Globus pallidus (tissue), 1 donor: ENCODE data around the gene SCML1.

ENCODE experiments used
- DNase-seq: peaks from one replicate; pipeline ENCODE4 v3.0.0-alpha.2; 2015; ENCODE audit warnings: low spot score

Gene SCML1

GRCh38 chrX:17736856-17737709 lies at the start of gene SCML1:
Gene SCML1 (plus strand): TSS chrX:17737493. CDS start chrX:17744187, 6,694 bp downstream.
- DNase-seq: peak; percentile 96

- DNase-seq: no peak
These were observed 49.6 kb upstream of the SCML1 start for GRCh38 chrX:17687648-17688047.

- DNase-seq: peak; percentile 68
These were observed 47.3 kb upstream of the SCML1 start for GRCh38 chrX:17689971-17690409.

- no peak for DNase-seq
These were observed 44.5 kb upstream of the SCML1 start for GRCh38 chrX:17692709-17693346.

GRCh38 chrX:17697191-17697590 lies 40.1 kb upstream of the SCML1 start:
- peak; percentile 7 for DNase-seq

GRCh38 chrX:17700976-17701375 lies 36.3 kb upstream of the SCML1 start:
- no peak for DNase-seq

- no peak for DNase-seq
These were observed 34.1 kb upstream of the SCML1 start for GRCh38 chrX:17703201-17703600.

- no peak for DNase-seq
These were observed 32.1 kb upstream of the SCML1 start for GRCh38 chrX:17705211-17705610.

- no peak for DNase-seq
These were observed 30.6 kb upstream of the SCML1 start for GRCh38 chrX:17706676-17707075.

GRCh38 chrX:17707731-17708130 lies 29.6 kb upstream of the SCML1 start:
- DNase-seq: no peak

GRCh38 chrX:17710871-17711301 lies 26.4 kb upstream of the SCML1 start:
- no peak for DNase-seq

- no peak for DNase-seq
These were observed 24.0 kb upstream of the SCML1 start for GRCh38 chrX:17713288-17713687.

GRCh38 chrX:17718649-17719165 lies 18.6 kb upstream of the SCML1 start:
- no peak for DNase-seq

GRCh38 chrX:17719711-17720110 lies 17.6 kb upstream of the SCML1 start:
- no peak for DNase-seq

- DNase-seq: no peak
These were observed 15.6 kb upstream of the SCML1 start for GRCh38 chrX:17721715-17722114.

- DNase-seq: no peak
These were observed 12.1 kb upstream of the SCML1 start for GRCh38 chrX:17725181-17725580.

- DNase-seq: no peak
These were observed 5.0 kb upstream of the SCML1 start for GRCh38 chrX:17732138-17732783.

GRCh38 chrX:17735406-17735805 lies 1.9 kb upstream of the SCML1 start:
- DNase-seq: no peak

GRCh38 chrX:17736478-17736855 lies 826 bp upstream of the SCML1 start:
- DNase-seq: no peak

GRCh38 chrX:17737710-17737985 lies 355 bp downstream of the SCML1 start:
- DNase-seq: no peak

- DNase-seq: peak; percentile 7
These were observed 857 bp downstream of the SCML1 start for GRCh38 chrX:17737986-17738713.
